Activated CD8-positive, alpha-beta T cell treated with anti-CD3 and anti-CD28 coated beads, Interleukin-2, amount 10 ng/mL, durations not matched to agents 7 days and 5 days (primary cell): ENCODE data around the gene WHRN. TPM values are rescaled to one million over a fixed set of nuclear protein-coding genes. Genes with fewer than 3 reads are reported as not detected.

Experiments used
- ATAC-seq: fragments of 150-1000 bp; cut with Tn5 transposase; one replicate; pipeline ENCODE4 v1.10.0; 2021; ENCODE audit warnings: moderate library complexity
- CTCF ChIA-PET: fragments of 350-600 bp; sonication (Branson Sonifier 250); formaldehyde crosslinking; loops from one replicate; lab custom pipeline; 2021; ENCODE audit warnings: antibody characterized with exemption; lab: Charles Lee
- POLR2A ChIA-PET: fragments of 350-600 bp; sonication (Branson Sonifier 250); formaldehyde crosslinking; loops from one replicate; lab custom pipeline; 2021; ENCODE audit warnings: antibody characterized with exemption; lab: Charles Lee
- DNase-seq: peaks from one replicate; pipeline ENCODE4 v3.0.0-alpha.2; 2020
- H3K27ac Mint-ChIP-seq: one replicate; pipeline ENCODE4 v1.8.0; 2021; ENCODE audit warnings: mild to moderate bottlenecking, mixed read lengths
- H3K27me3 Mint-ChIP-seq: one replicate; pipeline ENCODE4 v1.8.0; 2021; ENCODE audit warnings: low read depth, mixed read lengths
- H3K36me3 Mint-ChIP-seq: one replicate; pipeline ENCODE4 v1.8.0; 2021; ENCODE audit warnings: low read depth, mixed read lengths
- H3K4me1 Mint-ChIP-seq: one replicate; pipeline ENCODE4 v1.8.0; 2021; ENCODE audit warnings: low read depth, mixed read lengths
- H3K4me3 Mint-ChIP-seq: one replicate; pipeline ENCODE4 v1.8.0; 2021; ENCODE audit warnings: mild to moderate bottlenecking, mixed read lengths
- H3K9me3 Mint-ChIP-seq: one replicate; pipeline ENCODE4 v1.8.0; 2022; ENCODE audit warnings: mixed read lengths; ENCODE audit not compliant: insufficient read depth
- total RNA-seq, 2 experiments: library from RNA; stranded (reverse); gene quantifications; one replicate each; pipeline ENCODE4 v1.2.3, GENCODE V29; 2021

The WHRN gene
- total RNA-seq, 2 experiments from 2014 or later, result 2.6 to 4.1 TPM

DNA sequence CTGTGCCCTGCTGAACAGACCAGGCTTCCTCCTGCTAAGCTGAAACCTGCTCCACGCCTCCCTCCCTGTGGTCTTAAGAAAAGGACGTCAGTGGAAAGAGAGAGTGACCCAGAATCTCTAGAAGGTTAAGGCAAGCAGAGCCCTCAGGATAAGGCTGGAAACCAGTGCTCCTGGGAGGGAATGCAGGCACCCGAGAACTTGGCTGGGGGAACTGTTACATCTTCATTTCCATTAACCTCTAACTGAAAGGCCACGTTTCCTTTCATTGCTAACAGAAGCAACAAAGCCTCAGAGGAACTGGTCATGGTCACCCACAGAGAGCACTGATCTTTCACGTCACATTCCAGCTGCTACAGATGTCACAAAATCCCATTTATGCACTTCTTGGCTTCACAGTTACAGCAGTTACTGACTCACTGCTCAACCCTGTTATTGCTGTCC lies 91.4 kb downstream of the WHRN start:
- peaks cover 19% of the 10 kb centered on the region for H3K4me1 Mint-ChIP-seq
- H3K27ac Mint-ChIP-seq, result no peak overlapping the region
- POLR2A ChIA-PET, result interaction anchor here (1.5 kb wide), 1 partner anchor 240 kb away, joined by 3 read pairs; no protein-coding TSS in a partner anchor
- no peak overlapping the region for H3K4me3 Mint-ChIP-seq
- H3K27me3 Mint-ChIP-seq, result no peaks in the 10 kb centered on the region
- DNase-seq (no peak), ATAC-seq (no peak)
- H3K9me3 Mint-ChIP-seq, result no peaks in the 10 kb centered on the region
- no peaks in the 10 kb centered on the region for H3K36me3 Mint-ChIP-seq
- CTCF ChIA-PET, result interaction anchor here (1.9 to 14.1 kb wide), 3 partner anchors 7 to 239 kb away, joined by 4 to 292 read pairs (median 47); no protein-coding TSS in a partner anchor

- H3K27ac Mint-ChIP-seq, result no peak overlapping the region
- H3K36me3 Mint-ChIP-seq, result no peaks in the 10 kb centered on the region
- no peak overlapping the region for H3K4me3 Mint-ChIP-seq
- no peaks in the 10 kb centered on the region for H3K9me3 Mint-ChIP-seq
- ATAC-seq (no peak), DNase-seq (no peak)
- H3K4me1 Mint-ChIP-seq, result peaks cover 8% of the 10 kb centered on the region
- no peaks in the 10 kb centered on the region for H3K27me3 Mint-ChIP-seq
- ChIA-PET CTCF (interaction anchor here (0.9 to 14.1 kb wide), 3 partner anchors 8 to 241 kb away, joined by 3 to 292 read pairs (median 3); no protein-coding TSS in a partner anchor), POLR2A (no interaction called here)
Measured at GRCh38 chr9:114412048-114412683, 93.1 kb downstream of the WHRN start.

DNA sequence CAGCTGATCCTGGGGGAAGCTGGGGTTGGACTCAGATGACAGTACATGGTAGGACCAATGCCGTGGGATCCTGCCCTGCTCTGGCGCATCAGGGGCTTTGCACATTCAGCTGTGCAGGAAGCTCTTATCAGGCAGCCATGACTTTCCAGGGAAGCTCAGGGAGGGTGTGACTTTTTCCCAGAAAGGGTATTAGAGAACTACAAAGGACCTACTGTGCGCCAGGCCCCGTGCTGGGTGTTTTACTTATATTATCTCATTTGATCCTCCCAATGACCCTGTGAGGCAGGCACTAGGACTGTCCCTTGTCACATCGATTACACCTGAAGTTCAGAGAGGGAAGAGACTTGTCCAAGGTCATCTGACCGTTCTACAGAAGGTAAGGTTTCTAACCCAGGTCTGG lies 93.8 kb downstream of the WHRN start:
- Mint-ChIP-seq H3K4me1 (peaks cover 8% of the 10 kb centered on the region), H3K4me3 (no peak overlapping the region), H3K27ac (no peak overlapping the region), H3K36me3 (no peaks in the 10 kb centered on the region), H3K9me3 (no peaks in the 10 kb centered on the region), H3K27me3 (no peaks in the 10 kb centered on the region)
- DNase-seq, result no peak
- no peak for ATAC-seq
- ChIA-PET CTCF (interaction anchor here (0.9 to 14.1 kb wide), 2 partner anchors 22 to 242 kb away, joined by 3 to 292 read pairs; no protein-coding TSS in a partner anchor), POLR2A (no interaction called here)

- ATAC-seq (no peak), DNase-seq (no peak)
- Mint-ChIP-seq H3K36me3 (no peaks in the 10 kb centered on the region), H3K9me3 (no peaks in the 10 kb centered on the region), H3K27me3 (no peaks in the 10 kb centered on the region), H3K27ac (no peak overlapping the region), H3K4me3 (no peak overlapping the region), H3K4me1 (peaks cover 8% of the 10 kb centered on the region)
- ChIA-PET POLR2A (no interaction called here), CTCF (interaction anchor here (0.9 to 14.1 kb wide), 2 partner anchors 23 to 242 kb away, joined by 3 to 292 read pairs; no protein-coding TSS in a partner anchor)
Measured at GRCh38 chr9:114410910-114411309, 94.4 kb downstream of the WHRN start.

GRCh38 chr9:114409842-114410241 lies 95.4 kb downstream of the WHRN start:
- no peak overlapping the region for H3K4me3 Mint-ChIP-seq
- H3K27me3 Mint-ChIP-seq, result no peaks in the 10 kb centered on the region
- POLR2A ChIA-PET, result interaction anchor here (1.4 kb wide), 1 partner anchor 11 kb away, joined by 4 read pairs; no protein-coding TSS in a partner anchor
- CTCF ChIA-PET, result interaction anchor here (1.4 to 14.1 kb wide), 3 partner anchors 9 to 243 kb away, joined by 5 to 292 read pairs (median 46); no protein-coding TSS in a partner anchor
- H3K4me1 Mint-ChIP-seq, result peaks cover 14% of the 10 kb centered on the region
- no peaks in the 10 kb centered on the region for H3K36me3 Mint-ChIP-seq
- H3K9me3 Mint-ChIP-seq, result no peaks in the 10 kb centered on the region
- H3K27ac Mint-ChIP-seq, result no peak overlapping the region
- no peak for ATAC-seq
- DNase-seq, result no peak

DNA sequence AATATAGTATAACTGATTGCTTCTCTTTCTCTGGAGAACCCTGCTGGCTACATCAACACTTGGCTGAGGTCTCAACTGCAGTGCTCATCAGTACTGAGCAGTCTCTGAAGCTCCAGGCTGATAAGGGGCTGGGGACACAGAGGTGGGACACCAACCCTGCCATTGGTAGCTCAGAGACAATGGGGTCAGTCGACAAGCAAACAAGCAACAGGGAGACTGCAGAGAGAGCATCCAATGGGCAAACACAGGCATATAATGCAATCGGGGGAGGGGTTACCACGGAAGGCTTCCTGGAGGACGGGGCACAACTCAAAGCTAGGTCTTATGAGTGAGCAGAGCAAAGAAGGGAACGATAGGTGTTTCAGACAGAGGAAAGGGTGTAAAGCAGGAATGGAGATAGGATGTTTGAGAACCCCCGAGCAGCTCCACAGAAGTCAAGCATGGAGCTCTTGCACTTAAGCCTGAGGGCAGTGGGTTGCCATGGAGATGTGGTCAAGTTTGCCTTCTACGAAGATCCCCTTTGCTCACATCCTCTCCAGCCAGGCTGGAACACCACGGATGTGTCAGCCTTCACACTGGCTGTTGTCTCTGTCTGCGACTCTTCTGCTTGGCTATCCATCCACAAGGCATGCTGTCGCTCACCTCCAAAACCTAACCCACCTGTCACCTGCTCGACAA lies 96.0 kb downstream of the WHRN start:
- ChIA-PET CTCF (interaction anchor here (1.3 to 14.1 kb wide), 5 partner anchors 10 to 244 kb away, joined by 3 to 292 read pairs (median 46); partner anchors contain the start of gene WHRN), POLR2A (interaction anchor here (1.4 kb wide), 1 partner anchor 12 kb away, joined by 4 read pairs; no protein-coding TSS in a partner anchor)
- DNase-seq (no peak), ATAC-seq (no peak)
- Mint-ChIP-seq H3K27me3 (no peaks in the 10 kb centered on the region), H3K4me1 (peaks cover 14% of the 10 kb centered on the region), H3K36me3 (no peaks in the 10 kb centered on the region), H3K9me3 (no peaks in the 10 kb centered on the region), H3K27ac (no peak overlapping the region), H3K4me3 (no peak overlapping the region)

DNA sequence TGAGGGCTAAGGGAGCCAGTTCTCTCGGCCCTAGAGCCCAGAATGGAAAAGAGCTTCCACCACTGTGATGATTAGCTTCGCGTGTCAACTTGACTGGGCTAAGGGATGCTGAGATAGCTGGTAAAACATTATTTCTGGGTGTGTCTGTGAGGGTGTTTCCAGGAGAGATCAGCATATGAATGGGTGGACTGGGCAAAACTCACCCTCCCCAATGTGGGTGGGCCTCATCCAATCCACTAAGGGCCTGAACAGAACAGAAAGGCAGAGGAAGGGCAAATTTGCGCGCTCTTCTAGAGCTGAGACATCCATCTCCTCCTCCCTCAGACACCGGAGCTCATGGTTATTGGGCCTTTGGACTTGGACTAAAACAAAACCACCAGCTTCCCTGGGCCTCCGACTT lies 96.6 kb downstream of the WHRN start:
- Mint-ChIP-seq H3K27me3 (no peaks in the 10 kb centered on the region), H3K4me1 (peaks cover 14% of the 10 kb centered on the region), H3K36me3 (no peaks in the 10 kb centered on the region), H3K9me3 (no peaks in the 10 kb centered on the region), H3K27ac (no peak overlapping the region), H3K4me3 (no peak overlapping the region)
- ATAC-seq (no peak), DNase-seq (no peak)
- POLR2A ChIA-PET, result interaction anchor here (1.4 kb wide), 1 partner anchor 12 kb away, joined by 4 read pairs; no protein-coding TSS in a partner anchor
- CTCF ChIA-PET, result interaction anchor here (1.3 to 14.1 kb wide), 4 partner anchors 27 to 244 kb away, joined by 3 to 292 read pairs (median 64); partner anchors contain the start of gene WHRN

DNA sequence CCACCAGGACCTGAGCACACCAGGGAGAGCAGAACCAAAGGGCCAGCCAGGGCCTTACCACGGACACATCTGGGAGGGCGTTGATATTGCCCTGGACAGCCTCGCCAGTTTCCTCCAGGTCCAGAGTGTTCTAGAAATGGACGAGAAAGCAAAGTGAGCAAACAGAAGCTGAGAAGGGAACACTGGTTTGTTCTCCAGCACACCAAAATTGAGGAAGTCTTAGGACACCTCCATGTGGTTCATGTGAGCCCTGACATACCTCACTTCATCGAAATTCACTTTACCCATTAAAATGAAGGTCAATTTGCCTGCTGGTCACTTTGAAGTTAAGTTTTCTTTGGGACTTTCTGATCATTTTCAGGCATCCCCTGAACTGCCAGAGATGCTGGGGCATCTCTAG lies 97.4 kb downstream of the WHRN start:
- no peaks in the 10 kb centered on the region for H3K9me3 Mint-ChIP-seq

DNA sequence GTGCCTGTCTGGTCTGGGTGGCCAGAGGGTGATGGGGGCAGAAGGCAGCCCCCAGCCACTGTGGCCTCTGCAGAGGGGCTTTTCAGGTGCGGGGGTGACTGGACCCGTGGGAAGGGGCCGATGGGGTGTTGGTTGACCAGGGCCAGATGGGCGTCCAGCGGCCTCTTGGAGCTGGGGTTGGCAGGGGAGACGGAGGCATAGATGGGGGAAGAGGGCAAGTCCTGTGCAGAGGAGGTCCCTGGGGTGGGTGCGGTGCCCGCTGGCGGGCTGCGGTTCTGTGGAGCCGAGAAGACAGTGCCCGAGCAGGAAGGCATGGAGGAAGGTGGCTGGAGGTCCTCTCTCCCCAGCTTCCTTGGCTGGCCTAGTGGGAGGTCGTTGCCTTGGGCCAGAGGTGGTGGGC lies 98.8 kb downstream of the WHRN start:
- DNase-seq (no peak), ATAC-seq (no peak)
- Mint-ChIP-seq H3K4me3 (no peak overlapping the region), H3K4me1 (peaks cover 14% of the 10 kb centered on the region), H3K9me3 (no peaks in the 10 kb centered on the region), H3K27ac (no peak overlapping the region), H3K36me3 (no peaks in the 10 kb centered on the region), H3K27me3 (no peaks in the 10 kb centered on the region)
- ChIA-PET POLR2A (interaction anchor here (0.9 to 1.3 kb wide), 2 partner anchors 21 to 226 kb away, joined by 3 to 5 read pairs; no protein-coding TSS in a partner anchor), CTCF (interaction anchor here (0.9 to 14.1 kb wide), 31 partner anchors 10 to 608 kb away, joined by 3 to 292 read pairs (median 6); partner anchors contain the start of genes AKNA, ATP6V1G1, TEX48 and TEX53)

More for the DNA sequence above, 97.4 kb downstream of the WHRN start:
- Mint-ChIP-seq H3K4me1 (peaks cover 14% of the 10 kb centered on the region), H3K27me3 (no peaks in the 10 kb centered on the region), H3K36me3 (no peaks in the 10 kb centered on the region), H3K4me3 (no peak overlapping the region), H3K27ac (no peak overlapping the region)
- CTCF ChIA-PET, result interaction anchor here (1.1 to 14.1 kb wide), 5 partner anchors 9 to 245 kb away, joined by 3 to 292 read pairs (median 47); partner anchors contain the start of gene WHRN
- ATAC-seq (no peak), DNase-seq (no peak)
- POLR2A ChIA-PET, result no interaction called here

DNA sequence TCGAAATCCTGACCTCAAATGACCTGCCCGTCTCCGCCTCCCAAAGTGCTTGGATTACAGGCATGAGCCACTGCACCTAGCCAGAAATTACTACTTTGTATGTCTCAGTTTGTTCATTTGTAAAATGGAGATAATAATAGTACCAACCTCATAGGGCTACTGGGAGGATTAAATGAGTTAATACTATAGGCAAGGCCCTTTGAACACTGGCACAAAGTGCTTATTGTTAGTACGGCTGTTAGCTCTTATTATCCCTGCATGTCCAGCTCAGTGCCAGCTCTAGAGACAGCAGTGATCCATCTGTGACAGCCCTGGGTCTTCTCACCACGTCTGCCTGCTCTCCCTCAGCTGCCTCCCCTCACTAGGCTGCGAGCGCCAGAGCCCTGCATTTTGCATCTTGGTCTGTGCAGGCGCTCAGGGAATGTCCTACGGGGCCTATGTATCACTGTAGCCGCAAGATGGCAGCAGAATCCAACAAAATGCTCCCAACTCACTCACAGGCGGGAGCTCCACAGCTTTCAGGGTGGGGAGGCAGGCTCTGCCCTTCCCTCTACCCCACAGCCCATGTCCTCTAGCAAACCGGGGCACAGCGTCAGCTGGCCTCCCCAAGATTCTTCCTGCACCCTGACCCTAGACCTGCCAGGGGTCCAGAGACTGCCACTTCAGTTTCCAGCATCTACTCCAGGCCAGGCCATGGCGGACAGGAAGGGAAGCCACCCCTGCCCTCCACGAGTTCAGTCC lies 99.8 kb downstream of the WHRN start:
- H3K27ac Mint-ChIP-seq, result peak overlapping the region; percentile 62
- no peak overlapping the region for H3K4me3 Mint-ChIP-seq
- peak; percentile 98 for ATAC-seq
- CTCF ChIA-PET, result interaction anchor here (0.6 to 14.1 kb wide), 69 partner anchors 9 to 609 kb away, joined by 3 to 292 read pairs (median 4); partner anchors contain the start of genes AKNA, ATP6V1G1, TEX48 and TEX53
- H3K27me3 Mint-ChIP-seq, result peaks cover 1% of the 10 kb centered on the region
- H3K9me3 Mint-ChIP-seq, result no peaks in the 10 kb centered on the region
- POLR2A ChIA-PET, result interaction anchor here (0.9 to 1.3 kb wide), 4 partner anchors 20 to 248 kb away, joined by 3 to 10 read pairs (median 4); no protein-coding TSS in a partner anchor
- peak; percentile 90 for DNase-seq
- peaks cover 14% of the 10 kb centered on the region for H3K4me1 Mint-ChIP-seq
- H3K36me3 Mint-ChIP-seq, result no peaks in the 10 kb centered on the region

DNA sequence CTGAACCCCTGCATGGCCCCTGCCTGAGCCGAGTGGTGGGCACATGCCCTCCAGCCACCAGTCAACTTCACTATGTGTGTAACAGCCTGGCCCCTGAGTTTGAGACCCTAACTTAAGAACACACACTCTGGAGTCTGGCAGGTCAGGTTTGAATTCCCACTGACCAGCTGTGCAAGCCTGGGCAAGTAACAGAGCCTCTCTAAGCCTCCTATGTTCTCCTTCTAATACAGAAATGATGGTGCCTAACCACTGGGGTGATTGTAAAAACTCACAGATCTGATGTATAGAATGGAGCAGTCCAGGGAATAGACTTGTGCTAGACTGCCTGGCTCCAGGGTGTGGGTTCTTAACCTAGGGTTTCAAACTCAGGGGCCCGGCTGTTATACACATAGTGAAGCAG lies 100.7 kb downstream of the WHRN start:
- Mint-ChIP-seq H3K4me1 (peaks cover 12% of the 10 kb centered on the region), H3K4me3 (no peak overlapping the region), H3K36me3 (no peaks in the 10 kb centered on the region), H3K9me3 (no peaks in the 10 kb centered on the region), H3K27ac (no peak overlapping the region), H3K27me3 (peaks cover 3% of the 10 kb centered on the region)
- ATAC-seq (no peak), DNase-seq (no peak)
- ChIA-PET POLR2A (no interaction called here), CTCF (interaction anchor here (1.3 to 14.1 kb wide), 13 partner anchors 8 to 256 kb away, joined by 3 to 292 read pairs (median 7); partner anchors contain the start of genes AKNA, TEX53 and WHRN)
